ENCODE data around the gene KRT32.

KRT32 gene

GRCh38 chr17:41455236-41455635 lies 11.9 kb downstream of the KRT32 start:
- no peaks in the 10 kb centered on the region for H3K36me3 ChIP-seq (ENCODE audit: insufficient read depth, low read length)
- no peak overlapping the region for H3K4me3 ChIP-seq (ENCODE audit: low read depth in 1 of 2, low read length in 2 of 2)
- H3K9me3 ChIP-seq (ENCODE audit: low read length), result no peaks in the 10 kb centered on the region
- H3K27ac ChIP-seq (ENCODE audit: low read depth, low read length), result no peak overlapping the region
- H3K4me1 ChIP-seq (ENCODE audit: insufficient read depth, low read length), result no peaks in the 10 kb centered on the region
- H3K27me3 ChIP-seq (ENCODE audit: control insufficient read depth in 1 of 2, insufficient read depth in 2 of 2, low read length in 2 of 2), result no peaks in the 10 kb centered on the region
- no peak overlapping the region for H3K9ac ChIP-seq (ENCODE audit: low read length)

- Histone ChIP-seq H3K27me3 (ENCODE audit: control insufficient read depth in 1 of 2, insufficient read depth in 2 of 2, low read length in 2 of 2) (no peaks in the 10 kb centered on the region), H3K9me3 (ENCODE audit: low read length) (no peaks in the 10 kb centered on the region), H3K36me3 (ENCODE audit: insufficient read depth, low read length) (no peaks in the 10 kb centered on the region), H3K4me3 (ENCODE audit: low read depth in 1 of 2, low read length in 2 of 2) (no peak overlapping the region), H3K9ac (ENCODE audit: low read length) (no peak overlapping the region), H3K27ac (ENCODE audit: low read depth, low read length) (no peak overlapping the region), H3K4me1 (ENCODE audit: insufficient read depth, low read length) (no peaks in the 10 kb centered on the region)
These were observed 14.1 kb downstream of the KRT32 start for GRCh38 chr17:41453066-41453465.

GRCh38 chr17:41452281-41452680 lies 14.9 kb downstream of the KRT32 start:
- Histone ChIP-seq H3K27me3 (ENCODE audit: control insufficient read depth in 1 of 2, insufficient read depth in 2 of 2, low read length in 2 of 2) (no peaks in the 10 kb centered on the region), H3K4me3 (ENCODE audit: low read depth in 1 of 2, low read length in 2 of 2) (no peak overlapping the region), H3K36me3 (ENCODE audit: insufficient read depth, low read length) (no peaks in the 10 kb centered on the region), H3K4me1 (ENCODE audit: insufficient read depth, low read length) (no peaks in the 10 kb centered on the region), H3K27ac (ENCODE audit: low read depth, low read length) (no peak overlapping the region), H3K9me3 (ENCODE audit: low read length) (no peaks in the 10 kb centered on the region), H3K9ac (ENCODE audit: low read length) (no peak overlapping the region)

GRCh38 chr17:41451154-41451728 lies 15.9 kb downstream of the KRT32 start:
- no peaks in the 10 kb centered on the region for H3K27me3 ChIP-seq (ENCODE audit: control insufficient read depth in 1 of 2, insufficient read depth in 2 of 2, low read length in 2 of 2)
- no peak overlapping the region for H3K27ac ChIP-seq (ENCODE audit: low read depth, low read length)
- no peaks in the 10 kb centered on the region for H3K9me3 ChIP-seq (ENCODE audit: low read length)
- no peak overlapping the region for H3K4me3 ChIP-seq (ENCODE audit: low read depth in 1 of 2, low read length in 2 of 2)
- H3K9ac ChIP-seq (ENCODE audit: low read length), result no peak overlapping the region
- H3K4me1 ChIP-seq (ENCODE audit: insufficient read depth, low read length), result no peaks in the 10 kb centered on the region
- no peaks in the 10 kb centered on the region for H3K36me3 ChIP-seq (ENCODE audit: insufficient read depth, low read length)

GRCh38 chr17:41449008-41449407 lies 18.2 kb downstream of the KRT32 start:
- no peaks in the 10 kb centered on the region for H3K4me1 ChIP-seq (ENCODE audit: insufficient read depth, low read length)
- H3K27ac ChIP-seq (ENCODE audit: low read depth, low read length), result no peak overlapping the region
- no peaks in the 10 kb centered on the region for H3K27me3 ChIP-seq (ENCODE audit: control insufficient read depth in 1 of 2, insufficient read depth in 2 of 2, low read length in 2 of 2)
- H3K9me3 ChIP-seq (ENCODE audit: low read length), result no peaks in the 10 kb centered on the region
- H3K36me3 ChIP-seq (ENCODE audit: insufficient read depth, low read length), result no peaks in the 10 kb centered on the region
- H3K4me3 ChIP-seq (ENCODE audit: low read depth in 1 of 2, low read length in 2 of 2), result no peak overlapping the region
- H3K9ac ChIP-seq (ENCODE audit: low read length), result no peak overlapping the region

- Histone ChIP-seq H3K9ac (ENCODE audit: low read length) (no peak overlapping the region), H3K27me3 (ENCODE audit: control insufficient read depth in 1 of 2, insufficient read depth in 2 of 2, low read length in 2 of 2) (no peaks in the 10 kb centered on the region), H3K4me1 (ENCODE audit: insufficient read depth, low read length) (no peaks in the 10 kb centered on the region), H3K36me3 (ENCODE audit: insufficient read depth, low read length) (no peaks in the 10 kb centered on the region), H3K27ac (ENCODE audit: low read depth, low read length) (no peak overlapping the region), H3K4me3 (ENCODE audit: low read depth in 1 of 2, low read length in 2 of 2) (no peak overlapping the region), H3K9me3 (ENCODE audit: low read length) (no peaks in the 10 kb centered on the region)
These were observed 18.7 kb downstream of the KRT32 start for GRCh38 chr17:41448506-41448905.

GRCh38 chr17:41446806-41447205 lies 20.4 kb downstream of the KRT32 start:
- H3K27ac ChIP-seq (ENCODE audit: low read depth, low read length), result no peak overlapping the region
- H3K36me3 ChIP-seq (ENCODE audit: insufficient read depth, low read length), result no peaks in the 10 kb centered on the region
- no peak overlapping the region for H3K9ac ChIP-seq (ENCODE audit: low read length)
- H3K9me3 ChIP-seq (ENCODE audit: low read length), result no peaks in the 10 kb centered on the region
- H3K4me1 ChIP-seq (ENCODE audit: insufficient read depth, low read length), result no peaks in the 10 kb centered on the region
- no peak overlapping the region for H3K4me3 ChIP-seq (ENCODE audit: low read depth in 1 of 2, low read length in 2 of 2)
- H3K27me3 ChIP-seq (ENCODE audit: control insufficient read depth in 1 of 2, insufficient read depth in 2 of 2, low read length in 2 of 2), result no peaks in the 10 kb centered on the region

GRCh38 chr17:41444640-41445039 lies 22.5 kb downstream of the KRT32 start:
- no peaks in the 10 kb centered on the region for H3K27me3 ChIP-seq (ENCODE audit: control insufficient read depth in 1 of 2, insufficient read depth in 2 of 2, low read length in 2 of 2)
- H3K27ac ChIP-seq (ENCODE audit: low read depth, low read length), result no peak overlapping the region
- no peaks in the 10 kb centered on the region for H3K9me3 ChIP-seq (ENCODE audit: low read length)
- no peak overlapping the region for H3K9ac ChIP-seq (ENCODE audit: low read length)
- no peaks in the 10 kb centered on the region for H3K36me3 ChIP-seq (ENCODE audit: insufficient read depth, low read length)
- no peaks in the 10 kb centered on the region for H3K4me1 ChIP-seq (ENCODE audit: insufficient read depth, low read length)
- H3K4me3 ChIP-seq (ENCODE audit: low read depth in 1 of 2, low read length in 2 of 2), result no peak overlapping the region

GRCh38 chr17:41444186-41444585 lies 23.0 kb downstream of the KRT32 start:
- H3K36me3 ChIP-seq (ENCODE audit: insufficient read depth, low read length), result no peaks in the 10 kb centered on the region
- no peaks in the 10 kb centered on the region for H3K4me1 ChIP-seq (ENCODE audit: insufficient read depth, low read length)
- H3K27ac ChIP-seq (ENCODE audit: low read depth, low read length), result no peak overlapping the region
- no peaks in the 10 kb centered on the region for H3K27me3 ChIP-seq (ENCODE audit: control insufficient read depth in 1 of 2, insufficient read depth in 2 of 2, low read length in 2 of 2)
- H3K9me3 ChIP-seq (ENCODE audit: low read length), result no peaks in the 10 kb centered on the region
- no peak overlapping the region for H3K4me3 ChIP-seq (ENCODE audit: low read depth in 1 of 2, low read length in 2 of 2)
- H3K9ac ChIP-seq (ENCODE audit: low read length), result no peak overlapping the region

- H3K27ac ChIP-seq (ENCODE audit: low read depth, low read length), result no peak overlapping the region
- H3K9me3 ChIP-seq (ENCODE audit: low read length), result no peaks in the 10 kb centered on the region
- no peaks in the 10 kb centered on the region for H3K36me3 ChIP-seq (ENCODE audit: insufficient read depth, low read length)
- H3K4me3 ChIP-seq (ENCODE audit: low read depth in 1 of 2, low read length in 2 of 2), result no peak overlapping the region
- H3K4me1 ChIP-seq (ENCODE audit: insufficient read depth, low read length), result no peaks in the 10 kb centered on the region
- H3K27me3 ChIP-seq (ENCODE audit: control insufficient read depth in 1 of 2, insufficient read depth in 2 of 2, low read length in 2 of 2), result no peaks in the 10 kb centered on the region
- no peak overlapping the region for H3K9ac ChIP-seq (ENCODE audit: low read length)
These were observed 24.4 kb downstream of the KRT32 start for GRCh38 chr17:41442739-41443138.

- H3K9ac ChIP-seq (ENCODE audit: low read length), result no peak within 1 kb of the TSS
- no peaks in the 10 kb centered on the region for H3K4me1 ChIP-seq (ENCODE audit: insufficient read depth, low read length)
- no peak within 1 kb of the TSS for H3K27ac ChIP-seq (ENCODE audit: low read depth, low read length)
- no peak within 1 kb of the TSS for H3K4me3 ChIP-seq (ENCODE audit: low read depth in 1 of 2, low read length in 2 of 2)
- no peaks in the 10 kb centered on the region for H3K36me3 ChIP-seq (ENCODE audit: insufficient read depth, low read length)
- H3K27me3 ChIP-seq (ENCODE audit: control insufficient read depth in 1 of 2, insufficient read depth in 2 of 2, low read length in 2 of 2), result no peaks in the 10 kb centered on the region
- H3K9me3 ChIP-seq (ENCODE audit: low read length), result no peaks in the 10 kb centered on the region
These were observed 26.6 kb downstream of the KRT32 start, which contains the start of gene KRT38 for GRCh38 chr17:41440531-41441033. Gene KRT38, minus strand, starts transcription at chr17:41440983. Its CDS starts 62 bp downstream, at chr17:41440921.

- Histone ChIP-seq H3K27ac (ENCODE audit: low read depth, low read length) (no peak overlapping the region), H3K4me3 (ENCODE audit: low read depth in 1 of 2, low read length in 2 of 2) (no peak overlapping the region), H3K36me3 (ENCODE audit: insufficient read depth, low read length) (no peaks in the 10 kb centered on the region), H3K4me1 (ENCODE audit: insufficient read depth, low read length) (no peaks in the 10 kb centered on the region), H3K9ac (ENCODE audit: low read length) (no peak overlapping the region), H3K9me3 (ENCODE audit: low read length) (no peaks in the 10 kb centered on the region), H3K27me3 (ENCODE audit: control insufficient read depth in 1 of 2, insufficient read depth in 2 of 2, low read length in 2 of 2) (no peaks in the 10 kb centered on the region)
These were observed 27.8 kb downstream of the KRT32 start for GRCh38 chr17:41439375-41439774.
